ENCODE data around the gene EHBP1.

EHBP1 gene

GRCh38 chr2:62803961-62804360 lies 98.4 kb downstream of the EHBP1 start:
- Histone ChIP-seq H2BK12ac (ENCODE audit: low read length in 2 of 2) (no peak overlapping the region), H4K91ac (ENCODE audit: low read length) (no peak overlapping the region), H3K23ac (ENCODE audit: low read length in 2 of 2) (no peak overlapping the region), H3K4me1 (ENCODE audit: control insufficient read depth, insufficient read depth, low read depth, low read length) (no peaks in the 10 kb centered on the region), H2BK5ac (ENCODE audit: low read depth, low read length, poor library complexity, severe bottlenecking) (no peak overlapping the region), H3K4me3 (ENCODE audit: insufficient read depth in 1 of 2, low read depth in 1 of 2, low read length in 2 of 2) (no peak overlapping the region), H3K79me1 (replicated peaks; ENCODE audit: low read length, poor library complexity, severe bottlenecking) (peaks cover 16% of the 10 kb centered on the region), H2AK5ac (ENCODE audit: low read length, severe bottlenecking) (no peak overlapping the region), H3K14ac (ENCODE audit: low read length in 2 of 2) (no peak overlapping the region), H2AFZ (ENCODE audit: low read depth, low read length) (no peak overlapping the region), H3K27me3 (ENCODE audit: control insufficient read depth in 1 of 2, insufficient read depth in 1 of 2, low read length in 2 of 2) (no peaks in the 10 kb centered on the region), H3K9ac (ENCODE audit: low read length) (no peak overlapping the region), H3K36me3 (ENCODE audit: control insufficient read depth in 1 of 2, insufficient read depth in 2 of 2, low read depth in 1 of 2, low read length in 2 of 2) (peaks cover 10 to 46% of the 10 kb centered on the region in 2 experiments), H2BK15ac (ENCODE audit: low read depth, poor library complexity, severe bottlenecking) (no peak overlapping the region), H3K4ac (ENCODE audit: low read depth in 1 of 2, low read length in 2 of 2) (no peak overlapping the region), H4K8ac (ENCODE audit: low read length) (no peak overlapping the region), H3K27ac (ENCODE audit: low read length, poor library complexity, severe bottlenecking) (no peak overlapping the region), H3K18ac (ENCODE audit: low read depth in 1 of 2, low read length in 2 of 2) (no peak overlapping the region), H2BK120ac (ENCODE audit: low read depth, low read length) (no peak overlapping the region), H3K4me2 (ENCODE audit: low read length, poor library complexity, severe bottlenecking) (no peak overlapping the region), H3K9me3 (ENCODE audit: control insufficient read depth, low read length) (peaks cover 10% of the 10 kb centered on the region)
- no peak for DNase-seq

GRCh38 chr2:62806231-62806630 lies 100.7 kb downstream of the EHBP1 start:
- H3K9ac ChIP-seq (ENCODE audit: low read length), result no peak overlapping the region
- DNase-seq, result no peak
- no peak overlapping the region for H3K4me3 ChIP-seq (ENCODE audit: insufficient read depth in 1 of 2, low read depth in 1 of 2, low read length in 2 of 2)
- H2AK5ac ChIP-seq (ENCODE audit: low read length, severe bottlenecking), result no peak overlapping the region
- peaks cover 10% of the 10 kb centered on the region for H3K9me3 ChIP-seq (ENCODE audit: control insufficient read depth, low read length)
- H3K14ac ChIP-seq (ENCODE audit: low read length in 2 of 2), result no peak overlapping the region
- no peak overlapping the region for H4K91ac ChIP-seq (ENCODE audit: low read length)
- no peak overlapping the region for H3K4me2 ChIP-seq (ENCODE audit: low read length, poor library complexity, severe bottlenecking)
- no peak overlapping the region for H3K23ac ChIP-seq (ENCODE audit: low read length in 2 of 2)
- WGBS, result 87% methylated on average over 6 of the region's 7 CpGs
- H4K8ac ChIP-seq (ENCODE audit: low read length), result no peak overlapping the region
- no peak overlapping the region for H2BK12ac ChIP-seq (ENCODE audit: low read length in 2 of 2)
- no peaks in the 10 kb centered on the region for H3K27me3 ChIP-seq (ENCODE audit: control insufficient read depth in 1 of 2, insufficient read depth in 1 of 2, low read length in 2 of 2)
- no peak overlapping the region for H3K18ac ChIP-seq (ENCODE audit: low read depth in 1 of 2, low read length in 2 of 2)
- no peak overlapping the region for H2BK5ac ChIP-seq (ENCODE audit: low read depth, low read length, poor library complexity, severe bottlenecking)
- no peak overlapping the region for H2BK120ac ChIP-seq (ENCODE audit: low read depth, low read length)
- H3K4ac ChIP-seq (ENCODE audit: low read depth in 1 of 2, low read length in 2 of 2), result no peak overlapping the region
- no peak overlapping the region for H2AFZ ChIP-seq (ENCODE audit: low read depth, low read length)
- no peak overlapping the region for H3K27ac ChIP-seq (ENCODE audit: low read length, poor library complexity, severe bottlenecking)
- H2BK15ac ChIP-seq (ENCODE audit: low read depth, poor library complexity, severe bottlenecking), result no peak overlapping the region
- peaks cover 23% of the 10 kb centered on the region for H3K79me1 ChIP-seq (replicated peaks; ENCODE audit: low read length, poor library complexity, severe bottlenecking)
- peaks cover 10 to 39% of the 10 kb centered on the region in 2 experiments for H3K36me3 ChIP-seq (ENCODE audit: control insufficient read depth in 1 of 2, insufficient read depth in 2 of 2, low read depth in 1 of 2, low read length in 2 of 2)
- no peaks in the 10 kb centered on the region for H3K4me1 ChIP-seq (ENCODE audit: control insufficient read depth, insufficient read depth, low read depth, low read length)

- Histone ChIP-seq H2AK5ac (ENCODE audit: low read length, severe bottlenecking) (no peak overlapping the region), H3K27me3 (ENCODE audit: control insufficient read depth in 1 of 2, insufficient read depth in 1 of 2, low read length in 2 of 2) (no peaks in the 10 kb centered on the region), H2BK5ac (ENCODE audit: low read depth, low read length, poor library complexity, severe bottlenecking) (no peak overlapping the region), H2BK15ac (ENCODE audit: low read depth, poor library complexity, severe bottlenecking) (no peak overlapping the region), H3K79me1 (replicated peaks; ENCODE audit: low read length, poor library complexity, severe bottlenecking) (peaks cover 23% of the 10 kb centered on the region), H3K36me3 (ENCODE audit: control insufficient read depth in 1 of 2, insufficient read depth in 2 of 2, low read depth in 1 of 2, low read length in 2 of 2) (peaks cover 10 to 37% of the 10 kb centered on the region in 2 experiments), H3K23ac (ENCODE audit: low read length in 2 of 2) (no peak overlapping the region), H4K8ac (ENCODE audit: low read length) (no peak overlapping the region), H3K27ac (ENCODE audit: low read length, poor library complexity, severe bottlenecking) (no peak overlapping the region), H3K18ac (ENCODE audit: low read depth in 1 of 2, low read length in 2 of 2) (no peak overlapping the region), H3K14ac (ENCODE audit: low read length in 2 of 2) (no peak overlapping the region), H2AFZ (ENCODE audit: low read depth, low read length) (no peak overlapping the region), H3K4me1 (ENCODE audit: control insufficient read depth, insufficient read depth, low read depth, low read length) (peaks cover 3% of the 10 kb centered on the region), H3K4me2 (ENCODE audit: low read length, poor library complexity, severe bottlenecking) (no peak overlapping the region), H3K4ac (ENCODE audit: low read depth in 1 of 2, low read length in 2 of 2) (no peak overlapping the region), H3K4me3 (ENCODE audit: insufficient read depth in 1 of 2, low read depth in 1 of 2, low read length in 2 of 2) (no peak overlapping the region), H3K9me3 (ENCODE audit: control insufficient read depth, low read length) (peaks cover 10% of the 10 kb centered on the region), H2BK120ac (ENCODE audit: low read depth, low read length) (no peak overlapping the region), H4K91ac (ENCODE audit: low read length) (no peak overlapping the region), H2BK12ac (ENCODE audit: low read length in 2 of 2) (no peak overlapping the region), H3K9ac (ENCODE audit: low read length) (no peak overlapping the region)
- 100% methylated on average over 2 of the region's 2 CpGs for WGBS
- DNase-seq, result no peak
Measured at GRCh38 chr2:62808554-62808953, 103.0 kb downstream of the EHBP1 start.

GRCh38 chr2:62811086-62811485 lies 105.6 kb downstream of the EHBP1 start:
- Histone ChIP-seq H2BK12ac (ENCODE audit: low read length in 2 of 2) (no peak overlapping the region), H4K91ac (ENCODE audit: low read length) (no peak overlapping the region)
- WGBS, result 100% methylated on average over 1 of the region's 2 CpGs

More at GRCh38 chr2:62811086-62811485, 105.6 kb downstream of the EHBP1 start:
- Histone ChIP-seq H2AFZ (ENCODE audit: low read depth, low read length) (no peak overlapping the region), H2BK15ac (ENCODE audit: low read depth, poor library complexity, severe bottlenecking) (no peak overlapping the region), H4K8ac (ENCODE audit: low read length) (no peak overlapping the region), H3K9ac (ENCODE audit: low read length) (no peak overlapping the region), H3K9me3 (ENCODE audit: control insufficient read depth, low read length) (peaks cover 9% of the 10 kb centered on the region), H3K4me1 (ENCODE audit: control insufficient read depth, insufficient read depth, low read depth, low read length) (peaks cover 3% of the 10 kb centered on the region), H3K18ac (ENCODE audit: low read depth in 1 of 2, low read length in 2 of 2) (no peak overlapping the region), H3K79me1 (replicated peaks; ENCODE audit: low read length, poor library complexity, severe bottlenecking) (peaks cover 17% of the 10 kb centered on the region), H2AK5ac (ENCODE audit: low read length, severe bottlenecking) (no peak overlapping the region), H3K4me2 (ENCODE audit: low read length, poor library complexity, severe bottlenecking) (no peak overlapping the region), H3K23ac (ENCODE audit: low read length in 2 of 2) (no peak overlapping the region), H2BK5ac (ENCODE audit: low read depth, low read length, poor library complexity, severe bottlenecking) (no peak overlapping the region), H3K4me3 (ENCODE audit: insufficient read depth in 1 of 2, low read depth in 1 of 2, low read length in 2 of 2) (no peak overlapping the region), H3K36me3 (ENCODE audit: control insufficient read depth in 1 of 2, insufficient read depth in 2 of 2, low read depth in 1 of 2, low read length in 2 of 2) (peaks cover 4 to 25% of the 10 kb centered on the region in 2 experiments), H3K27me3 (ENCODE audit: control insufficient read depth in 1 of 2, insufficient read depth in 1 of 2, low read length in 2 of 2) (no peaks in the 10 kb centered on the region), H3K27ac (ENCODE audit: low read length, poor library complexity, severe bottlenecking) (no peak overlapping the region), H2BK120ac (ENCODE audit: low read depth, low read length) (no peak overlapping the region), H3K14ac (ENCODE audit: low read length in 2 of 2) (no peak overlapping the region), H3K4ac (ENCODE audit: low read depth in 1 of 2, low read length in 2 of 2) (no peak overlapping the region)
- no peak for DNase-seq
